SK-N-MC (cell line): Measurements from ENCODE around the gene MYH14.

ENCODE experiments used
- EZH2 ChIP-seq: fragments of 200-600 bp; sonication (generic); IDR thresholded peaks from one replicate; pipeline ENCODE4 v1.6.1; 2017; ENCODE audit warnings: antibody characterized with exemption
- FOXP2 ChIP-seq: optimal IDR thresholded peaks from 2 replicates; pipeline ENCODE3; 2011; ENCODE audit warnings: mild to moderate bottlenecking, moderate library complexity; ENCODE audit not compliant: insufficient read depth; ENCODE audit errors: extremely low read length, control extremely low read depth
- POLR2AphosphoS5 ChIP-seq: IDR thresholded peaks from 2 replicates; pipeline ENCODE4 v1.6.1; 2012; ENCODE audit warnings: mild to moderate bottlenecking, low read depth, low read length, borderline replicate concordance

DNA sequence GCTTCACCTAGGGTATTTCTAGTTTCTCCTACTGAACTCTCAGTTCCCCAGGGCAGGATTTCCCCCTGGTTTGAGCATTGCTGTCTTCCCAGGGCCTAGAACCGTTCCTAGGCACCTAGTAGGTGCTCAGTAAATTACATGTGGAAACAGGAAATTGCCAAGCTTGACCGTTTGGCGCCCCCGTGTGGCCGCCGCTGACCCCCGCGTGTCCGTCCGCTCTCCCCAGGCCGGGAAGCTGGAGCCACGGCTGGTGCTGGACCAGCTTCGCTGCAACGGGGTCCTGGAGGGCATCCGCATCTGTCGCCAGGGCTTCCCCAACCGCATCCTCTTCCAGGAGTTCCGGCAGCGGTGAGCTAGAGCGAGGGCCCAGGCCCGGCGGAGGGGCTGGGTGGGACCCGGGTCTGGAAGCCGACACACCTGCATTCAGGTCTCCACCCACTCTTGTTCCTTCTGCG, 55.5 kb downstream of the MYH14 start:
- no peak for TF ChIP-seq POLR2AphosphoS5
- TF ChIP-seq EZH2, result no peak
- no peak for TF ChIP-seq FOXP2
